Hematopoietic multipotent progenitor cell treated with erythropoietin and hydrocortisone succinate and interleukin-3 and kit ligand, for 8 days (in vitro differentiated cells): ENCODE measurements around the gene CRKL.

Experiments
- DNase-seq: peaks from one replicate; pipeline ENCODE4 v3.0.0-alpha.2; 2015

The CRKL gene

DNA sequence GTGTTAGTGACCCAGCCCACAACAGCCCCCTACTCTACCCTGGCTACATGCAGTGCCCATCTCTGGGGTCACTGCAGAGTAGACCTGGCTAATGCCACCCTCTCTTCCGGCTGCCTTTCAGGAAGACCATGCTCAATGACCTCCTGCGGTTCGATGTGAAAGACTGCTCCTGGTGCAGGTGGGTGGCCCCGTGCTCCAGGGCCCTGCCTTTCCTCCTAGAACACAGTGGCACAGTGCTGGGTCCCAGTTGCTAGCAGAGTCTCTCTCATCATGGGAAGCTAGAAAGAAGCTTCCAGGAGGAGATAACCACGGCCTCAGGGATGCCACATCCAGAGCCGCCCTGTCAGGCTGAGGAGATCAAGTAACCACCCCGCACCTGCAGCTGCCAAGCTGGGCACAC lies 68.5 kb downstream of the CRKL start:
- DNase-seq: no peak

GRCh38 chr22:20986365-20986764 lies 69.2 kb downstream of the CRKL start:
- DNase-seq: no peak

- no peak for DNase-seq
Observed at GRCh38 chr22:20987375-20987774, 70.2 kb downstream of the CRKL start.

- no peak for DNase-seq
Observed at GRCh38 chr22:20988573-20989322, 71.5 kb downstream of the CRKL start.

DNA sequence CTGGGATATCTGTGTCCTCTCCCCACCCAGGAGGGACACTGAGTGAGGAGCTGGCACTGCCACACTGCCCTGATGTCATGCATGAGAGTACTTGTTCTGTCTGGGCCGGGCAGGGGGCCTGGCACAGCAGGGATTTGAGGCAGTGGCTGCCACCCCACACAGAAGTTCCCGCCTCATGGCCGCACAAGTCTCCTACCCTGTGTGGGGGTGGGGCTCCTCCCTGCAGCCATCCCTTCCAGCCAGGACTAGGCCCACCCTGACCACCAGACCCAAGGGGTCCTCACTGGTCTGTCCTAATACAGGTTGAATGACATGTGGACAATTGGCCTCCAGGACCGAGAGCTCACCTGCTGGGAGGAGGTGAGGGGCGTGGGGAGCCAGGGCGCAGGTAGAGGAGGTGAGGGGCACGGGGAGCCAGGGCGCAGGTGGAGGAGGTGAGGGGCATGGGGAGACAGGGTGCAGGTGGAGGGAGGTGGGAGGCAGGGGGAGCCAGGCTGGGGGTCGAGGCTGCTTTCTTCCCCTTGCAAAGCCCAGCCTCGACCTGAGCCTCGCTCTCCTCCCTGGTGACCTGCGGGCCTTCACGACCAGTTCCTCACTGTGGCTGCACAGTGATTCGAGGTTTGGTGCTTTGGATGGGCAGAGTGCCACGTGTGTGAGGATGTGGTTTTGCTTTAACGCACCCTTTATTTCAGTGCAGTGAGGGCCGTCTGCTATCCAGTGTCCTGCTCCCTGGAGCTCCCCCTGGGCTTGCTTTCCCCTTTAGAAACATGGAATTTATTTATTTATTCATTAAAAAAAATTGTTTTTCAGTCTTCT lies 72.3 kb downstream of the CRKL start:
- DNase-seq: no peak

DNA sequence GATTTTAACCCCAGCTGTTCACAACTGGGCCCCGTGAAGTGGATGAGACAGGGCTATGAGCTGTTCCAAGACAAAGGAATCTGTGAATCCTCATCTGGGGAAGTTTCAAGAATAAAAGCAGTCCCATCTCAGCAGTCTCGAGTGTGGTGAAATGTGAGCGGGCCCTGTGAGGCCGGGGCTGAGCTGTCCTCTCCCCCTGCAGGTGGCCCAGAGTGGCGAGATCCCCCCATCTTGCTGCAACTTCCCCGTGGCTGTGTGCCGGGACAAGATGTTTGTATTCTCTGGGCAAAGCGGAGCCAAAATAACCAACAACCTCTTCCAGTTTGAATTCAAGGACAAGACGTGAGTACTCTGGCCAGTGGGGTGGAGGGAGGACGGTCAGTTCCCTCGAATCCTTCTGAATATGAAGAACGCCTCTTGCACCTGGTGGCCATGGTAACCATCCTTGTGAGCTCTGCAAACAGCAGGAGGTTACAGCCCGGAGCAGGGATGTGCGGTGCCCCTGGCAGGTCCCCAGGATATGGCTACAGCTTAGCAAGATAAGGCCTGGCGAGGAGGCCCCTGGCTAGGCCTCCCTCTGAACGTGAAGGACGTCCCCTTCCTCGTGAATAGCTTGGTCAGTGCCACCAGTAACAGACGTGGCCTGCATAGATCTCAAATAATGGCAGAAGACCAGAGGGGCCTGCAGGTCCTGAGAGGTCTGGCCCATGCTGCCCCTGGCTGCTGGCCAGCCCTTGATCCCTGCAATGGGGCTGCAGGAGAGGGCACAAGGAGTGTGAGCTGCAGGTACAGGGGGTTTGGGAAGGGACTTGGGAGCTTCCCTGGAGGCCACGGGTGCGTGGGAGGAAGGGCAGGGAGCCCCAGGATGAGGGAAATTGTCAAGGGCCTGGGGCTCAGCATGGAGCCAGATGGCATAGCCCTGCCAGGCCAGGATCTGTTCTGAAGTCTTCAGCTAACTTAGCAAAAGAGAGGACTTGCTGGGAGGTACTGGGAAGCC lies 73.3 kb downstream of the CRKL start:
- DNase-seq: no peak

GRCh38 chr22:20991252-20992055 lies 74.2 kb downstream of the CRKL start:
- DNase-seq: no peak

DNA sequence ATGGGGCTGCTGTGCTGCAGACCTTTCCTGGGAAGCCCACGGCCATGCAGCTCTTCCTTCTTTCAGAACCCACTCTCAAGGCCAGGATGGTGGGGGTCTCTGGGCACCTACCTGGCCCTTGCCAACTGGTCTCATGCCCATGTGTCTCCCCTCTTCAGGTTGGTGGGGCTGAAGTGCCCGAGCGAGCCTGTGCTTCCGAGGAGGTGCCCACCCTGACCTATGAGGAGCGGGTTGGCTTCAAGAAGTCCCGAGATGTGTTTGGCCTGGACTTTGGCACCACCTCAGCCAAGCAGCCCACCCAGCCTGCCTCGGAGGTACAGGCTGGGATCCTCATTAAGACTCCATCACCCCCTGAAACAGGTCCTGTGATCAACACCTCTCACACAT lies 74.8 kb downstream of the CRKL start:
- DNase-seq: no peak

DNA sequence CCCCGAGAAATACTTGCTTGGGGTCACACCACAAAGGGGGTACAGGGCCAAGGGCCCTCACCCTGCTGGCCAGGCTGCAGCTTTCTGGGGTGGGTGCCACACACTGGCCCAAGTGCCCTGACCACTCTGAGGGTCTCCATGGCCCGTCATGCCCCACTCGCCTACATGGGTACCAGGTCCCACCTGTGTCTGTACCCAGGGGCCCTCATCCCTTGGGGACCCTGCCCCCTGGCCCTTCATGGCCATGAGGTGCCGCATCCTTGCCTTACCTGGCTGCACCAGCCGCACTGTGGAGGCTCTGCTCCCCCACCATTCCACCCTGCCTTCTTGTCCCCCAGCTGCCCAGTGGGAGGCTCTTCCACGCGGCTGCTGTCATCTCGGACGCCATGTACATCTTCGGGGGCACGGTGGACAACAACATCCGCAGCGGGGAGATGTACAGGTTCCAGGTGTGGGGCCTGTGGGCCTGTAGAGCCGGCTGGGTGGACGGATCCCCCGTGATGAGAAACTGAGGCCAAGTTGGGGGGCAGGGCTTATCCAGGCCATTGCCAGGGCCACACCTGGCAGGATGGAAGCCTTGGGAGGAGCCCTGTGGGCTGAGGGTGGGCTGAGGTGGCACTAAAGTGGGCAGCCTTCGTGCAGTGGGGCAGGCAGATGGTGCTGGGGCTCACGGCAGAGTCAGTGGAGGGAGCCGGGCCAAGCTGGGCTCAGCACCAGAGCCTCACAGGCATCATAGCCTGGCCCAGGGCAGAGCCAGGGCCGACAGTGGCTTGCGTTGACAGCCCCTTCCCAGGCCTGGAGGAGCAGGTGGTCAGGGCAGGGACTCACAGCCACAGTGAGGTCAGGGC lies 75.5 kb downstream of the CRKL start:
- DNase-seq: no peak

GRCh38 chr22:20993304-20994127 lies 76.3 kb downstream of the CRKL start:
- no peak for DNase-seq

- DNase-seq: no peak
Observed at GRCh38 chr22:20994128-20994901, 77.1 kb downstream of the CRKL start.

DNA sequence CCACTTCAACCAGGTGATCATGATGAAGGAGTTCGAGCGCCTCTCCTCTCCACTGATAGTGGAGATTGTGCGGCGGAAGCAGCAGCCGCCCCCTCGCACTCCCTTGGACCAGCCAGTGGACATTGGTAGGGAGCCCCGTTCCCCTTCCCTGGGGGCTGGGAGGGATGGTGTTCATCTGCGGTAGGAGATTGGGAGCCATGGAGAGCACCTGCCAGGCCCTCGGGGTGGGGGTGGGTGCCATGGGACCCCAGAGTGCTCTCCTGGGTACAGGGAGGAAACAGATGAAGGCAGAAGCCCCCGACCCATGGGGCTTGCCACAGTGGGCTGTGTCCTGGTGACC lies 77.7 kb downstream of the CRKL start:
- DNase-seq: no peak

GRCh38 chr22:20995329-20996030 lies 78.3 kb downstream of the CRKL start:
- no peak for DNase-seq

DNA sequence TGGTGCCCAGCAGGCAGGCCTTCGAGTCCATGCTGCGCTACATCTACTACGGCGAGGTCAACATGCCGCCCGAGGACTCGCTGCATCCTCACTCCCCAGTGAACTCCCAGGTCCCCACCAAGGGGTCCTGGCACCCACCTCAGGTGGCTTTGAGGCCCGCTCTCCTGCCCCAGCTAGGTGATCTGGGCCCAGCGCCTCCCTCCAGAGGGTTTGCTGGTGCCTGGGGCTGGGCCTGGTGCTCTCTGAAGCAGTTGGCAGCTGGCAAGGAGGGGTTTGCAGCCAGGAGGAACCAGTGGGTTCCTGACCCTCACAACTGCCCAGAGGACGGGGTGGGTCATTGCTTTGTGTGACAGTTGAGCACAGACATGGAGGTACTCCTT lies 78.8 kb downstream of the CRKL start:
- no peak for DNase-seq

DNA sequence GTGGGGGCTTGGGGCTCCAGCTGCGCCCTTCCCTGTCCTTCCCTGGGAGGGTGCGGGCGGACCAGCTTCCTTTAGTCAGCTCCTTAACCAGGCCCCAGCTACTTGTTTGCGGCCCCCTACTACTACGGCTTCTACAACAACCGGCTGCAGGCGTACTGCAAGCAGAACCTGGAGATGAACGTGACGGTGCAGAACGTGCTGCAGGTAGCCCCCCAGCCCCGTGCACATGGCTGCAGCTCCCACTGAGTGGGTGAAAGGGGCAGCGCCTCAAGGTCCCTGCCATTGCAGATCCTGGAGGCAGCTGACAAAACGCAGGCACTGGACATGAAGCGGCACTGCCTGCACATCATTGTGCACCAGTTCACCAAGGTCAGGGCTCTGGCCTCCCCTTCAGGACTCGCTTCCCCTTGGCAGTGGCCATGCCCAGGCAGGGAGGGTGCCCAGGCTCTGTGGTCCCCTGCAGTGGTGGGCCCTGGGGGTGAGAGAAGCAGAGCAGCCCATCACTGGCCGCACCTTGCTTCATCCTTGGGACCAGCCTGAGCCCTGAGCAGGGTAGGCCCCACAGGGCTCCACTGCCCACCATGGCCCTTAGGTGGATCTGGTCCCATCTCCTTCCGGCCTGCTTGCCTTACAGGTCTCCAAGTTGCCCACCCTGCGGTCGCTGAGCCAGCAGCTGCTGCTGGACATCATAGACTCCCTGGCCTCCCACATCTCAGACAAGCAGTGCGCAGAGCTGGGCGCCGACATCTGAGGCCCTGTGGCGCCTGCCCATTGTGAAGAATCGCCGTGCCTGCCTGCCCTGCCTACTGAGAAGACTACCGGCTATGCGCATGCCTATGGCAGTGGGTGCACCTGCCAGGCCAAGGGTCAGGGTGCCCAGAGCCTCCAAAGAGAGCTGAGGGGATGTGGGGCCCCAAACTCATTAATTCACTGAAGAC lies 79.7 kb downstream of the CRKL start:
- no peak for DNase-seq

DNA sequence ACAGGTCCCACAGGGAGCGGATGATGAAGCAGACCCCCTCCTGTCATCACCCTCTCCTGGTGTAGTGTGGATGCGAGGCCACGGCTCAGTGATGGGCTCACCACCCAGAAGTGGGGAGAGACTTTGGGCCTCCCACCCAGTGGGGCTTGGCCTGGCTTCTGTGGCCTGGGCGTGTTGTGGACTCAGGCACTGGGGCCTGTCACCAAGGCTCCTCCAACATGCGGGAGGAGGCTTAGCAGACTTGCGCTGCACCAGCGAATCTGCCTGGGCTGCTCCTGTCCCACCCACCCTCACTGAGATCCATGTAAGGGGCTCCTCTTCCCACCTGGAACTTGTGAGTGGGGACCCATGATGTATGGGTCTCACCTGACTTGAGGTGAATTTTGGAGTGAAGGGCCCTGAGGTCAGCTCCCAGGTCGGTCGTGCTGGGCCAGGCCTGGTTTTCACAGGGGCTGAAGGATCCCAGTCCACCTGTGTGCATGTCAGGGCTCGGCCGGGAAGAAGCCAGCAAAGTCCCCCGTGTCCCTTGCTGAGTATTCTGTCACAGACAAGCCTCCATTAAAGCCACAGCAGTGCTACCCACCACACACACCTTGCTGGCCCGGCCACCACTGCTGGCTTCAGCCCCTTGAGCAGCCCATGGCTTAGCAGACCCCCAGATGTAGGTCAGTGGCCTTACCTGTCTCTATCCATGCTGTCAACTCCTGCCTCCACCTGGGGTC lies 80.5 kb downstream of the CRKL start:
- DNase-seq: no peak
